SK-N-SH (cell line): ENCODE data around the gene TMEM182. TPM values are rescaled to one million over a fixed set of nuclear protein-coding genes. Genes with fewer than 3 reads are reported as not detected.

Experiments used
- CTCF ChIA-PET: fragments of 300-600, 350-600 bp; formaldehyde crosslinking; extraction: SDS; loops from one replicate; lab custom pipeline; 2021; lab: Yijun Ruan, JAX
- POLR2A ChIA-PET: fragments of 350-600 bp; sonication (Branson Sonifier 250); formaldehyde crosslinking; extraction: SDS; loops from one replicate; lab custom pipeline; 2020; ENCODE audit warnings: antibody characterized with exemption, inconsistent platforms; lab: Yijun Ruan, JAX
- DNase-seq: peaks from one replicate; pipeline ENCODE4 v3.0.0; 2012
- H2AFZ ChIP-seq: fragments of 200-600 bp; sonication (generic); 2 replicates; pipeline ENCODE4 v1.8.1; 2016; ENCODE audit warnings: antibody characterized with exemption, mild to moderate bottlenecking, low read depth
- H3F3A ChIP-seq: fragments of 200-600 bp; sonication (generic); replicated peaks from 2 replicates; pipeline ENCODE3; 2016; ENCODE audit warnings: antibody characterized with exemption, mild to moderate bottlenecking; ENCODE audit not compliant: insufficient read depth
- H3K27ac ChIP-seq, 2 experiments: fragments of 200-500 bp in 1 of 2; fragments of 200-600 bp in 1 of 2; sonication (Bioruptor generic) in 1 of 2; sonication (generic), shearing (Covaris generic) in 1 of 2; 2 replicates each; pipeline versions ENCODE4 v1.5.1 to v1.6.1; 2014 to 2016; ENCODE audit warnings: low read depth in 2 of 2, inconsistent platforms in 1 of 2, low read length in 1 of 2, mild to moderate bottlenecking in 1 of 2, mixed read lengths in 1 of 2
- H3K27me3 ChIP-seq: fragments of 200-600 bp; sonication (generic), shearing (Covaris generic); 2 replicates; pipeline ENCODE4 v1.6.1; 2016; ENCODE audit warnings: mixed run types; ENCODE audit not compliant: insufficient read depth
- H3K36me3 ChIP-seq, 2 experiments: fragments of 200-500 bp in 1 of 2; fragments of 200-600 bp in 1 of 2; sonication (Bioruptor generic) in 1 of 2; sonication (generic) in 1 of 2; replicated peaks in 1 of 2; 2 replicates each; pipeline versions ENCODE3 to v1.5.1; 2014 to 2016; ENCODE audit warnings: low read length in 1 of 2, mild to moderate bottlenecking in 1 of 2; ENCODE audit not compliant: insufficient read depth in 2 of 2, control insufficient read depth in 1 of 2
- H3K4me1 ChIP-seq, 2 experiments: fragments of 200-500 bp in 1 of 2; fragments of 200-600 bp in 1 of 2; sonication (Bioruptor generic) in 1 of 2; sonication (generic), shearing (Covaris generic) in 1 of 2; 2 replicates each; pipeline versions ENCODE4 v1.5.1 to v1.6.1; 2014 to 2016; ENCODE audit warnings: low read depth in 1 of 2, low read length in 1 of 2, mixed run types in 1 of 2; ENCODE audit not compliant: insufficient read depth in 2 of 2, control insufficient read depth in 1 of 2
- H3K4me2 ChIP-seq: fragments of 200-600 bp; sonication (generic), shearing (Covaris generic); 2 replicates; pipeline ENCODE4 v1.6.1; 2017; ENCODE audit warnings: mixed run types
- H3K4me3 ChIP-seq, 2 experiments: fragments of 200-500 bp in 1 of 2; fragments of 200-600 bp in 1 of 2; sonication (Bioruptor generic) in 1 of 2; sonication (generic), shearing (Covaris generic) in 1 of 2; 2 replicates each; pipeline versions ENCODE4 v1.5.1 to v1.8.1; 2014 to 2016; ENCODE audit warnings: low read depth in 2 of 2, inconsistent platforms in 1 of 2, low read length in 1 of 2, mild to moderate bottlenecking in 1 of 2, mixed read lengths in 1 of 2, moderate library complexity in 1 of 2
- H3K79me2 ChIP-seq: fragments of 200-600 bp; sonication (generic); 2 replicates; pipeline ENCODE4 v1.8.1; 2017; ENCODE audit warnings: mild to moderate bottlenecking; ENCODE audit not compliant: insufficient read depth
- H3K9ac ChIP-seq: fragments of 200-600 bp; sonication (generic); 2 replicates; pipeline ENCODE4 v1.6.1; 2017; ENCODE audit warnings: mixed run types
- H3K9me2 ChIP-seq: fragments of 200-600 bp; sonication (generic); 2 replicates; pipeline ENCODE4 v1.6.1; 2017; ENCODE audit warnings: mixed run types
- H3K9me3 ChIP-seq: fragments of 200-600 bp; sonication (generic); 2 replicates; pipeline ENCODE4 v1.6.1; 2017; ENCODE audit warnings: mixed run types, mild to moderate bottlenecking, moderate library complexity
- H4K20me1 ChIP-seq: fragments of 200-600 bp; sonication (generic); 2 replicates; pipeline ENCODE4 v1.6.1; 2017; ENCODE audit warnings: mild to moderate bottlenecking, mixed run types; ENCODE audit not compliant: insufficient read depth
- FOSL2 ChIP-seq: IDR thresholded peaks from 2 replicates; pipeline ENCODE4 v1.4.0; 2012; ENCODE audit warnings: low read depth, mild to moderate bottlenecking, moderate library complexity, borderline replicate concordance
- FOXJ3 ChIP-seq: sonication (generic); formaldehyde crosslinking; IDR thresholded peaks from 2 replicates; pipeline ENCODE4 v1.5.1; 2020; ENCODE audit warnings: mild to moderate bottlenecking, missing genetic modification reagents
- FOXM1 ChIP-seq: IDR thresholded peaks from 2 replicates; pipeline ENCODE4 v1.4.0; 2012; ENCODE audit warnings: low read depth, mild to moderate bottlenecking
- GABPA ChIP-seq: IDR thresholded peaks from 2 replicates; pipeline ENCODE4 v1.4.0; 2012; ENCODE audit warnings: low read depth, mild to moderate bottlenecking
- GATA2 ChIP-seq: sonication (generic); formaldehyde crosslinking; IDR thresholded peaks from 2 replicates; pipeline ENCODE4 v1.5.0; 2020; ENCODE audit warnings: mild to moderate bottlenecking, missing genetic modification reagents
- IRF3 ChIP-seq: fragments of 150-350 bp; IDR thresholded peaks from 2 replicates; pipeline ENCODE4 v1.6.1; 2016; ENCODE audit warnings: mild to moderate bottlenecking, low read depth, low read length
- MAX ChIP-seq: IDR thresholded peaks from 2 replicates; pipeline ENCODE4 v1.4.0; 2012; ENCODE audit warnings: low read depth
- MXI1 ChIP-seq: IDR thresholded peaks from 2 replicates; pipeline ENCODE4 v1.6.1; 2012; ENCODE audit warnings: mild to moderate bottlenecking, low read depth, low read length, improper control_type of control experiment
- NFIC ChIP-seq: IDR thresholded peaks from 2 replicates; pipeline ENCODE4 v1.4.0; 2012; ENCODE audit warnings: borderline replicate concordance
- RCOR1 ChIP-seq: fragments of 150-350 bp; IDR thresholded peaks from 2 replicates; pipeline ENCODE4 v1.6.1; 2017; ENCODE audit warnings: antibody characterized with exemption, low read length
- REST ChIP-seq: IDR thresholded peaks from 2 replicates; pipeline ENCODE4 v1.6.1; 2012; ENCODE audit warnings: mild to moderate bottlenecking, low read depth, low read length, moderate library complexity
- RFX5 ChIP-seq: IDR thresholded peaks from 2 replicates; pipeline ENCODE4 v1.6.1; 2012; ENCODE audit warnings: mild to moderate bottlenecking, improper control_type of control experiment, low read length
- RXRA ChIP-seq: IDR thresholded peaks from 2 replicates; pipeline ENCODE4 v1.4.0; 2012; ENCODE audit warnings: low read depth, mild to moderate bottlenecking, borderline replicate concordance
- TAF1 ChIP-seq: IDR thresholded peaks from 2 replicates; pipeline ENCODE4 v1.6.1; 2012; ENCODE audit warnings: low read depth, mild to moderate bottlenecking, low read length, moderate library complexity, borderline replicate concordance
- TEAD4 ChIP-seq: IDR thresholded peaks from 2 replicates; pipeline ENCODE4 v1.4.0; 2012; ENCODE audit warnings: mild to moderate bottlenecking, borderline replicate concordance; ENCODE audit not compliant: insufficient read depth
- USF1 ChIP-seq: IDR thresholded peaks from 2 replicates; pipeline ENCODE4 v1.4.0; 2012; ENCODE audit warnings: low read depth, borderline replicate concordance
- ZBTB33 ChIP-seq: IDR thresholded peaks from 2 replicates; pipeline ENCODE4 v1.4.0; 2012; ENCODE audit warnings: low read depth, borderline replicate concordance
- WGBS: methylation state at CpG from one replicate; pipeline ENCODE4 v1.1.6; 2017; ENCODE audit warnings: low lambda C conversion rate; 5-methylcytosine and 5-hydroxymethylcytosine counted together
- polyA plus RNA-seq, 3 experiments: library from polyadenylated mRNA; depleted of rRNA; stranded (reverse); fragments of >200 nt; gene quantifications; 2 replicates each; pipeline ENCODE4 v1.2.3, GENCODE V29; 2012

The TMEM182 gene
- polyA plus RNA-seq, 1 of the 3 experiments (the other 2 are of a cell fraction): 1.7 TPM

GRCh38 chr2:102801098-102801718 lies 39.4 kb downstream of the TMEM182 start:
- POLR2A ChIA-PET: no interaction called here
- 42% methylated on average over 5 of the region's 5 CpGs for WGBS
- Histone ChIP-seq H3K27me3 (no peaks in the 10 kb centered on the region), H4K20me1 (no peaks in the 10 kb centered on the region), H3K4me3 (no peak overlapping the region; a peak in 1 of 4 replicates), H3K9me3 (no peaks in the 10 kb centered on the region; the same call in 1 of the 2 replicates), H3K79me2 (no peaks in the 10 kb centered on the region)
- CTCF ChIA-PET: interaction anchor here (0.6 to 6.8 kb wide), 3 partner anchors 38 to 252 kb away, joined by 3 to 63 read pairs (median 3); no protein-coding TSS in a partner anchor
- DNase-seq: no peak
- TF ChIP-seq RXRA (no peak), REST (no peak)
- TF ChIP-seq, all 33 proteins: peak for 0
- H3K4me1 ChIP-seq: no peaks in the 10 kb centered on the region; a peak in 1 of 4 replicates
- H3K9ac ChIP-seq: no peak overlapping the region
- H3F3A ChIP-seq: no peaks in the 10 kb centered on the region
- no peak overlapping the region for H3K27ac ChIP-seq
- no peak overlapping the region for H2AFZ ChIP-seq
- no peaks in the 10 kb centered on the region for H3K36me3 ChIP-seq
- no peaks in the 10 kb centered on the region for H3K9me2 ChIP-seq
- H3K4me2 ChIP-seq: no peak overlapping the region

GRCh38 chr2:102801858-102802699 lies 40.2 kb downstream of the TMEM182 start:
- no peak for DNase-seq
- Histone ChIP-seq H3K27ac (no peak overlapping the region), H3K4me3 (no peak overlapping the region; a peak in 1 of 4 replicates), H4K20me1 (no peaks in the 10 kb centered on the region)
- TF ChIP-seq NFIC: no peak
- TF ChIP-seq FOXM1: no peak
- TF ChIP-seq MXI1: no peak
- TF ChIP-seq RFX5: no peak
- no peak for TF ChIP-seq RCOR1
- no peak for TF ChIP-seq TEAD4
- TF ChIP-seq IRF3: no peak
- no peak for TF ChIP-seq FOSL2
- TF ChIP-seq TAF1: no peak
- no peak for TF ChIP-seq FOXJ3
- no peak for TF ChIP-seq USF1
- no peak for TF ChIP-seq GABPA
- TF ChIP-seq MAX: no peak
- TF ChIP-seq ZBTB33: no peak
- TF ChIP-seq GATA2 (CRISPR knock-in tag): no peak
- TF ChIP-seq, all 33 proteins: peak for 0
- no peaks in the 10 kb centered on the region; a peak in 1 of 4 replicates for H3K4me1 ChIP-seq
- H3K27me3 ChIP-seq: no peaks in the 10 kb centered on the region
- H3F3A ChIP-seq: no peaks in the 10 kb centered on the region
- H3K4me2 ChIP-seq: no peak overlapping the region
- no peaks in the 10 kb centered on the region for H3K79me2 ChIP-seq
- H3K9me2 ChIP-seq: no peaks in the 10 kb centered on the region
- H2AFZ ChIP-seq: no peak overlapping the region
- no peak overlapping the region for H3K9ac ChIP-seq
- CTCF ChIA-PET: interaction anchor here (0.6 to 6.8 kb wide), 3 partner anchors 38 to 251 kb away, joined by 3 to 63 read pairs (median 3); no protein-coding TSS in a partner anchor
- POLR2A ChIA-PET: no interaction called here
- WGBS: 71% methylated on average over 10 of the region's 11 CpGs
- no peaks in the 10 kb centered on the region; the same call in 1 of the 2 replicates for H3K9me3 ChIP-seq
- no peaks in the 10 kb centered on the region for H3K36me3 ChIP-seq
